HuH-7.5 (cell line): ENCODE results near the gene PIGU.

Source experiments
- DNase-seq: peaks from one replicate; pipeline ENCODE4 v3.0.0; 2011; ENCODE audit warnings: low spot score

Gene PIGU

GRCh38 chr20:34512266-34512954 is 164.5 kb downstream of the PIGU start:
- no peak for DNase-seq

DNA sequence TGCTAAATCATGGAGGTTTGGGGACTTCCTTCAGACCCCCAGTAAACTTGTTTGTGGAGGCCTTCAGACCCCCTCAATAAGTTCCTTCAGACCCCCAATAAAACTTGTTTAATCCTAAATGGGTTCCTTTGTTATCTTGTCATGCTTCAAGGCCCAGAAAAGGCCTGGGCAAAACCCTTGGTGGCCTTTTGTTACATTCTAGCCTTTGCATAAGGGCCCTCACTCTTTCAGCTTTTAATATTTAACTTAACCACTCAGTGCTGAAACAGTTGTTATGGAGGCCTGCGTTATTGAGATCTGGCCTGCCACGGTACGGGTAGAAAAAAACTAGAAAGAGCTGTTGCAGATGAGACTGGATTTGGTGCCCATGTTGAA is 165.0 kb downstream of the PIGU start:
- no peak for DNase-seq

DNA sequence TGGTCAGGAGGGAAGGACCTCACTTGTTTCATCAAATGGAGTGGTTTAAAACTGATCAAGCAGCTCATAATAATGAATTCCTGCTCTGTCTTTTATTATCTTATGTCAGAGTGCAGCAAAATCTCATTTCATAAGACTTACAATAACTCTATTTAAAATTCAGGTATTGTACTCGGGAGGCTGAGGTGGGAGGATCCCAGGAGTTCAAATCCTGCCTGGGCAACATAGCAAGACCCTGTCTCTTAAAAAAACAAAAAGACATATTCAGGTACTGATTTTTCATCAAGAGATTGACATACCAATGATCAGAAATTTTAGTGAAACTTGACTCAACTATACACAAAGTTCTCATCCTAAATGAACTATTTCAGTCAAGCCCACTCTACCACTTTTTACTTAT is 166.3 kb downstream of the PIGU start:
- DNase-seq: no peak
